ENCODE measurements around the gene DEFB124.
"Not testable (repeated sequence)": the region's sequence is repeated elsewhere in the genome, so short reads cannot be mapped to it uniquely, and the experiment has no call there.

Gene DEFB124

GRCh38 chr20:31474758-31475427 lies at the start of gene DEFB124, which contains the start of gene REM1:
Gene DEFB124, minus strand, starts transcription at chr20:31475127. Its CDS starts 2,114 bp downstream, at chr20:31473013.
Gene REM1, plus strand, starts transcription at chr20:31475288. Its CDS starts 1,158 bp downstream, at chr20:31476446.
- DNase-seq, result no peak

GRCh38 chr20:31523361-31524283 lies 48.7 kb upstream of the DEFB124 start:
- no peak for DNase-seq

GRCh38 chr20:31522731-31523130 lies 47.8 kb upstream of the DEFB124 start:
- no peak for DNase-seq

- DNase-seq, result not testable (repeated sequence)
Measured at GRCh38 chr20:31521267-31521666, 46.3 kb upstream of the DEFB124 start.

- peak; percentile 77 for DNase-seq
Measured at GRCh38 chr20:31517373-31517772, 42.4 kb upstream of the DEFB124 start.

- DNase-seq, result no peak
Measured at GRCh38 chr20:31516651-31517050, 41.7 kb upstream of the DEFB124 start.

- no peak for DNase-seq
Measured at GRCh38 chr20:31516166-31516565, 41.2 kb upstream of the DEFB124 start.

- no peak for DNase-seq
Measured at GRCh38 chr20:31515775-31516107, 40.8 kb upstream of the DEFB124 start.

GRCh38 chr20:31515072-31515774 lies 40.3 kb upstream of the DEFB124 start:
- DNase-seq, result no peak

- peak; percentile 92 for DNase-seq
Measured at GRCh38 chr20:31514154-31515071, 39.5 kb upstream of the DEFB124 start, which contains the start of gene HM13. Gene HM13, plus strand, starts transcription at chr20:31514442. Its CDS starts 110 bp downstream, at chr20:31514552.

GRCh38 chr20:31508517-31509244 lies 33.8 kb upstream of the DEFB124 start:
- DNase-seq, result no peak

- DNase-seq, result no peak
Measured at GRCh38 chr20:31505903-31506302, 31.0 kb upstream of the DEFB124 start.

- peak; percentile 59 for DNase-seq
Measured at GRCh38 chr20:31502884-31503673, 28.2 kb upstream of the DEFB124 start.

- DNase-seq, result no peak
Measured at GRCh38 chr20:31500527-31500926, 25.6 kb upstream of the DEFB124 start.

GRCh38 chr20:31497838-31498540 lies 23.1 kb upstream of the DEFB124 start:
- DNase-seq, result no peak

GRCh38 chr20:31496761-31497295 lies 21.9 kb upstream of the DEFB124 start:
- no peak for DNase-seq

- no peak for DNase-seq
Measured at GRCh38 chr20:31494131-31494530, 19.2 kb upstream of the DEFB124 start.

- DNase-seq, result no peak
Measured at GRCh38 chr20:31490752-31491151, 15.8 kb upstream of the DEFB124 start.

GRCh38 chr20:31489152-31489551 lies 14.2 kb upstream of the DEFB124 start:
- DNase-seq, result no peak

GRCh38 chr20:31488115-31488514 lies 13.2 kb upstream of the DEFB124 start:
- no peak for DNase-seq

All from 8988T (cell line).